Heart left ventricle (tissue), 16 donors: ENCODE results near the gene LRP1. TPM values are rescaled to one million over a fixed set of nuclear protein-coding genes. Genes with fewer than 3 reads are reported as not detected.
A peak's percentile ranks its signal among the peaks of the same experiment; 100 is the strongest.

Source experiments
- ATAC-seq, 4 donors: fragments of 200-7000 bp; cut with Tn5 transposase; one replicate each; pipeline ENCODE4 v1.9.1; 2020 to 2022; ENCODE audit warnings: moderate library complexity in 4 of 4, mild to moderate bottlenecking in 3 of 4, moderate number of reproducible peaks in 1 of 4
- DNase-seq, 5 donors: peaks; one replicate each; pipeline ENCODE4 v3.0.0-alpha.2; 2020
- H3K27ac ChIP-seq, 12 donors: fragments of 200-600 bp; sonication (generic) in 4 of 12; one replicate each; pipeline versions ENCODE4 v1.5.0 to v1.8.0; 2016 to 2022; ENCODE audit warnings: mild to moderate bottlenecking in 2 of 12
- H3K27me3 ChIP-seq, 9 donors: fragments of 200-600 bp; sonication (generic) in 2 of 9; one replicate each; pipeline versions ENCODE4 v1.5.1 to v1.8.0; 2016 to 2022; ENCODE audit warnings: mild to moderate bottlenecking in 3 of 9
- H3K36me3 ChIP-seq, 9 donors: fragments of 200-600 bp; sonication (generic) in 2 of 9; one replicate each; pipeline versions ENCODE4 v1.5.0 to v1.8.0; 2018 to 2022; ENCODE audit warnings: mild to moderate bottlenecking in 2 of 9
- H3K4me1 ChIP-seq, 12 donors: fragments of 200-600 bp; sonication (generic) in 4 of 12; one replicate each; pipeline versions ENCODE4 v1.5.0 to v1.8.0; 2016 to 2022; ENCODE audit warnings: mild to moderate bottlenecking in 3 of 12
- H3K4me3 ChIP-seq, 12 donors: fragments of 200-600 bp; sonication (generic) in 4 of 12; one replicate each; pipeline versions ENCODE4 v1.5.0 to v1.8.0; 2017 to 2022; ENCODE audit warnings: mild to moderate bottlenecking in 9 of 12, moderate library complexity in 4 of 12
- H3K9me3 ChIP-seq, 12 donors: fragments of 200-600 bp; sonication (generic) in 4 of 12; one replicate each; pipeline versions ENCODE4 v1.5.0 to v1.8.0; 2016 to 2022; ENCODE audit warnings: mild to moderate bottlenecking in 1 of 12
- CTCF ChIP-seq, 12 donors: fragments of 200-600 bp; sonication (generic) in 4 of 12; IDR thresholded peaks; one replicate each; pipeline versions ENCODE4 v1.5.0 to v1.8.0; 2018 to 2022; ENCODE audit warnings: antibody characterized with exemption in 12 of 12, mild to moderate bottlenecking in 5 of 12
- POLR2A ChIP-seq, 2 donors: fragments of 450-650 bp; IDR thresholded peaks; one replicate each; pipeline ENCODE4 v1.6.1; 2017; ENCODE audit warnings: antibody characterized with exemption in 2 of 2, mild to moderate bottlenecking in 2 of 2, moderate library complexity in 2 of 2
- WGBS, 4 donors: extraction: QIAGEN DNeasy Blood & Tissue Kit in 2 of 4; methylation state at CpG; one replicate each; pipeline versions ENCODE4 v1.1.5 to v1.1.7; 2013 to 2018; 5-methylcytosine and 5-hydroxymethylcytosine counted together
- intact Hi-C, 10 donors: fragments of 100-400 bp; cut with DNase I; formaldehyde crosslinking; loops; one replicate each; pipeline versions ENCODE4 v1.11.1 to v1.14.2; 2022
- polyA plus RNA-seq, 2 donors: library from polyadenylated mRNA; stranded (reverse); fragments of 200-250 nt; gene quantifications; one replicate each; pipeline ENCODE4 v1.2.3, GENCODE V29; 2013
- total RNA-seq, 9 donors: library from RNA; depleted of rRNA in 2 of 9; stranded (reverse); fragments of >200 nt in 2 of 9; fragmentation: NEBNext Ultra II Directional in 3 of 9; extraction: Animal tissue kit (Norgen Biotek cat#: 25700) in 3 of 9; gene quantifications; one replicate each; pipeline versions ENCODE4 v1.1.0 to v1.2.4, GENCODE V29; 2016 to 2023
- donor health status: ischemic (EF 13 %, LVEDD 7.1; RV severe dilation, severe dysfunction).
- donor health status: healthy with polysubstance abuse.
- donor health status: DM: no; HTN: yes; CAD: no.
- donor health status: DM: no; HTN: no; CAD: no.
- donor health status: ischemic (EF 25% LVEDD 6.9; RV normal size, moderate dysfunction).
- donor health status: ischemic (EF 25% LVEDD 5.7; RV mildly dilated, moderate dysfunction).
- donor health status: healthy.
- donor health status: DM: yes; HTN: yes; CAD: no.
- donor health status: ischemic (EF 35%, LVEDD 5.7; RV mildly dilated, moderate dysfunction).
- donor health status: nonischemic (EF 11% LVEDD 7.7; RV severe dilation, severe dysfunction).
- donor health status: DM: yes; HTN: yes; CAD: no.
- donor health status: PGD.
- donor health status: ischemic (EF 29% LVEDD 5.4; RV normal size, mild dysfunction).
- donor health status: nonischemic (EF 23%, LVEDD 6.1; RV moderate dilation, normal function).

The LRP1 gene
- total and polyA plus RNA-seq, 11 donors, result 23.0 to 316 (median 69.0) TPM

GRCh38 chr12:57126061-57126460 is 2.2 kb upstream of the LRP1 start:
- H3K27ac ChIP-seq, result peak overlapping the region in 2 of 12 donors; percentile 4 to 94
- intact Hi-C loops, result loop anchor here in 3 of 10 donors (2.0 to 5.0 kb wide), 4 partner anchors 51 to 111 kb away; a partner anchor contains a TSS
- 93 to 97% (median 93%) methylated on average over 11 of the region's 11 CpGs for WGBS, 4 donors
- H3K4me1 ChIP-seq, result peaks cover 0 to 31% (median 18%) of the 10 kb centered on the region in 12 donors
- ATAC-seq, result no peak
- H3K36me3 ChIP-seq, result no peaks in the 10 kb centered on the region
- H3K27me3 ChIP-seq, result no peaks in the 10 kb centered on the region
- H3K4me3 ChIP-seq, result no peak overlapping the region
- no peaks in the 10 kb centered on the region for H3K9me3 ChIP-seq
- TF ChIP-seq POLR2A (IDR thresholded peaks at IDR 0.05), result no peak
- no peak for TF ChIP-seq CTCF (IDR thresholded peaks at IDR 0.05)
- DNase-seq, result no peak

GRCh38 chr12:57126561-57126960 is 1.7 kb upstream of the LRP1 start:
- no peak for ATAC-seq
- Histone ChIP-seq H3K4me1 (peaks cover 0 to 35% (median 22%) of the 10 kb centered on the region in 12 donors), H3K9me3 (no peaks in the 10 kb centered on the region), H3K4me3 (peak overlapping the region in 5 of 12 donors; percentile 69 to 94 (median 78)), H3K36me3 (peaks cover 0 to 2% (median 0%) of the 10 kb centered on the region in 9 donors), H3K27me3 (no peaks in the 10 kb centered on the region), H3K27ac (peak overlapping the region in 11 of 12 donors; percentile 92 to 100 (median 98))
- intact Hi-C loops, result loop anchor here in 3 of 10 donors (2.0 to 5.0 kb wide), 4 partner anchors 50 to 111 kb away; a partner anchor contains a TSS
- 55 to 71% (median 61%) methylated on average over 7 of the region's 7 CpGs for WGBS, 4 donors
- TF ChIP-seq POLR2A (IDR thresholded peaks at IDR 0.05), result no peak
- TF ChIP-seq CTCF (IDR thresholded peaks at IDR 0.05), result no peak
- no peak for DNase-seq

- TF ChIP-seq POLR2A (IDR thresholded peaks at IDR 0.05) (no peak), CTCF (IDR thresholded peaks at IDR 0.05) (peak in 10 of 12 donors; percentile 4 to 56 (median 42))
- peak; percentile 68 to 88 (median 74) for DNase-seq
These were observed 1.1 kb upstream of the LRP1 start for GRCh38 chr12:57127101-57127725.

GRCh38 chr12:57128519-57129247 is 400 bp downstream of the LRP1 start:
- TF ChIP-seq CTCF (IDR thresholded peaks at IDR 0.05) (no peak), POLR2A (IDR thresholded peaks at IDR 0.05) (no peak)
- H3K4me3 ChIP-seq, result peak overlapping the region; percentile 68 to 94 (median 79)
- intact Hi-C loops, result loop anchor here in 2 of 10 donors (2.0 to 5.0 kb wide), 2 partner anchors 46 to 109 kb away; a partner anchor contains a TSS
- WGBS, 4 donors, result 2 to 8% (median 6%) methylated on average over 22 to 35 of the region's 35 CpGs
- ATAC-seq (no peak), DNase-seq (no peak)
- H3K4me1 ChIP-seq, result peaks cover 6 to 56% (median 43%) of the 10 kb centered on the region in 12 donors
- H3K27me3 ChIP-seq, result no peaks in the 10 kb centered on the region
- no peaks in the 10 kb centered on the region for H3K9me3 ChIP-seq
- peaks cover 0 to 10% (median 0%) of the 10 kb centered on the region in 9 donors for H3K36me3 ChIP-seq
- peak overlapping the region; percentile 92 to 100 (median 98) for H3K27ac ChIP-seq

More at GRCh38 chr12:57127101-57127725, 1.1 kb upstream of the LRP1 start:
- Histone ChIP-seq H3K27ac (peak overlapping the region; percentile 92 to 100 (median 98)), H3K36me3 (peaks cover 0 to 9% (median 0%) of the 10 kb centered on the region in 9 donors), H3K4me1 (peaks cover 6 to 41% (median 28%) of the 10 kb centered on the region in 12 donors), H3K27me3 (no peaks in the 10 kb centered on the region), H3K4me3 (peak overlapping the region; percentile 68 to 94 (median 79)), H3K9me3 (no peaks in the 10 kb centered on the region)
- intact Hi-C loops, result loop anchor here in 3 of 10 donors (2.0 to 5.0 kb wide), 4 partner anchors 50 to 110 kb away; a partner anchor contains a TSS
- peak; percentile 31 to 69 (median 45) for ATAC-seq
- 2 to 5% (median 4%) methylated on average over 18 to 26 of the region's 26 CpGs for WGBS, 4 donors
